Amniotic epithelial cell (primary cell): Measurements from ENCODE around the gene APH1B.

Experiments used
- DNase-seq: peaks from one replicate; pipeline ENCODE4 v3.0.0-alpha.2; 2010; ENCODE audit warnings: low read depth

APH1B gene

GRCh38 chr15:63252292-63252691 lies 25.1 kb upstream of the APH1B start:
- DNase-seq: no peak

DNA sequence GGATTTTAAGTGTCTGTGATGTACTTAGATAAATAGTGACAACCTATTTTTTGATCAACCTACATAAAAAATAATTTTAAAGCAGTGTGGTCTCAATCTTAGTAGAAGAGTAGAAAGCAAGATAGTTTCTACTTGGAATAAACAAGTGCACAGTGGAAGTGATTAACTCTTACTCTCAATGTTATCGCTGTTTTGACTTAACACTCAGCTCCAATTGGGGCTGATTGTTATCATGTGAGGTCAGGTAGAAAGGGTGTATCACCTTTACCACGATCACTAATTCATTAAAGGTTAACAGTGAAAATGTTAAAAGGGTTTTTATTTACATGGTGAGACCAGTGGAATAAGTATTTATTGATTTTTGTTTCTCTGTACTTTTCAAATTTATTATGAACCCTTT lies 22.4 kb upstream of the APH1B start:
- DNase-seq: no peak

- no peak for DNase-seq
Observed at GRCh38 chr15:63255489-63255990, 21.9 kb upstream of the APH1B start.

DNA sequence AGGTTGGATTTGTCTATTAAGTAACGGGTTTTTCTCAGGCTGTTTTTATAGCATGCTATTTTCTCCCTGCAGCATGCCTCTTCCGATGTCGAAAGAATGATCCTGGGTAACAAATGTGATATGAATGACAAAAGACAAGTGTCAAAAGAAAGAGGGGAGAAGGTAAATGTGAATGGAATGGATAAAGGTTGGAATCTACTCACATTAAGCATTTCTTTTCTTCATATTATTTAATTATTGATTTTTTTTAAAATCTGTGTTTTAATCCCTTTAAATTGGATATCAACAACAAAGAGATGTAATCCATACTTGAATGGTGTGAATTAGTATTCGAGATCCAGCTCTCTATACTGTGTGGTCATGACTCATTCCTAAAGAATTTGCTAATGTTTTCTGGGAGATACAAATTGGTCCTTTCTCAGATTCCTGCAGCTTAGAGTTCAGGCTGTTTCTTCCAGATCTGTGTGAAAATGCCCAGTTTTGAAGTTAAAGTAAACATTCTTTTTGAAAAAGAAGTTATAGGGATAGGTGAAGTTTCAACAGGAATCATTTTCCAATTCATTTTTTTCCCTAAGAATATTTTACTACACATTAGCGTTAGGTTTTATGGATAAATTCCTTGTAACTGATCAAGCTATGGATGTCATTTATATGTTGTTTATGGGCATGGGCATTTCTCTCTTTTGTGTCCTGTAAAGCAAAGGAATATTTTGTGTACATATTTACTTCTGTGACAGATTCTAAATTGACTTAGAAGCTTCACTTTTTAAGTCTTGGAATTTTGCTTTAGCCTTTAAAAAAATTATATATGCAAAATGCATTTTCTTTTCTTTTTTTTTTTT lies 20.8 kb upstream of the APH1B start:
- peak; percentile 85 for DNase-seq

- DNase-seq: no peak
Observed at GRCh38 chr15:63258658-63259057, 18.7 kb upstream of the APH1B start.

DNA sequence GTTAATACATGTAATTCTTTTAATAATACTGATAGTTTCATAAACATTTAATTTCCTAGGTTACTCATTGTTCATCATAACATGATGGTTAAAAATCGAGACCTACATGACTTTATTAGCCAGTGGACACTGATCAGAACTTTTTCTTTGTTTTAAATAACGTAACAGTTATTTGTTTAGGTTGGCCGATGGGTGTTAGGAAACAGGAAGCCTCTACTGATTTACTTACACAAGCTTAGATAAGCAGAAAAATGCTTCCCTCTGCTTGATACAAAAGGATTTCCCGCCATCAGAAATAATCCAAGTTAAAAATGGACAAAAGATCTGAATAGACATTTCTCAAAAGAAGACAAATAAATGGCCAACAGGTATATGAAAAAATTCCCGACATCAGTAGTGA lies 16.6 kb upstream of the APH1B start:
- no peak for DNase-seq

DNA sequence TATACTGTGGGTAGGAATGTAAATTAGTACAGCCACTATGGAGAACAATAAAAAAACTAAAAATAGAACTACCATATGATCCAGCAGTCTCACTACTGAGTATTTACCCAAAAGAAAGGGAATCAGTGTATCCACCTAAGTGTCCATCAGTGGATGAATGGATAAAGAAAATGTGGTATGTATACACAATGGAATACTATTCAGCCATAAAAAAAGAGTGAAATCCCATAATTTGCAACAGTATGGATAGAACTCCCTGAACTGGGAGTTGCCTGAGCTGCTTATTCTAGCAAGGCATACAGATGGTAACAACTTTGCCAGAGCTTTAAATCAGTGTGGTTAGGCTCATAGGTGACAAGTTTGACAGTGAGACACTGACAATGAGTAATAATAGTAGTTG lies 16.1 kb upstream of the APH1B start:
- no peak for DNase-seq

GRCh38 chr15:63263519-63263918 lies 13.9 kb upstream of the APH1B start:
- DNase-seq: no peak

GRCh38 chr15:63264688-63265293 lies 12.6 kb upstream of the APH1B start:
- DNase-seq: peak; percentile 64

DNA sequence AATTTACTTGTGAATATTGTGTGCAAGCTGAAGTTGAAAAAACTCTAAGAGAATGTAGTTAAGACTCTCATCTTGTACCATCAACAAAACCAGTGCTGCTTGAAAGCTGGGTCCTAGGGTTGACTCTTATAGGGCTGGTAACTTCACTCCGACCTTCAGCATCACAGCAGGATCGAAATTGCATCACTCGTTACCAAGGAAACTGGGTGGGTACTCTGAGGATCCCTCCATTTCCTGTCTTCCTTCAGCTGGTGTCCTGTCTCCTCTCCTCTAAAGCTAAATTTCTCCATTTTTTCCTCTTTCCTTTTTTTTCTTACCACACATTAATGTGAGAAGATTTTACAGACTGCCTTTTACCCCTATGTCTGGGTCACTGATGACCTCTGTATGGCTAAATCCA lies 3.0 kb upstream of the APH1B start:
- no peak for DNase-seq

DNA sequence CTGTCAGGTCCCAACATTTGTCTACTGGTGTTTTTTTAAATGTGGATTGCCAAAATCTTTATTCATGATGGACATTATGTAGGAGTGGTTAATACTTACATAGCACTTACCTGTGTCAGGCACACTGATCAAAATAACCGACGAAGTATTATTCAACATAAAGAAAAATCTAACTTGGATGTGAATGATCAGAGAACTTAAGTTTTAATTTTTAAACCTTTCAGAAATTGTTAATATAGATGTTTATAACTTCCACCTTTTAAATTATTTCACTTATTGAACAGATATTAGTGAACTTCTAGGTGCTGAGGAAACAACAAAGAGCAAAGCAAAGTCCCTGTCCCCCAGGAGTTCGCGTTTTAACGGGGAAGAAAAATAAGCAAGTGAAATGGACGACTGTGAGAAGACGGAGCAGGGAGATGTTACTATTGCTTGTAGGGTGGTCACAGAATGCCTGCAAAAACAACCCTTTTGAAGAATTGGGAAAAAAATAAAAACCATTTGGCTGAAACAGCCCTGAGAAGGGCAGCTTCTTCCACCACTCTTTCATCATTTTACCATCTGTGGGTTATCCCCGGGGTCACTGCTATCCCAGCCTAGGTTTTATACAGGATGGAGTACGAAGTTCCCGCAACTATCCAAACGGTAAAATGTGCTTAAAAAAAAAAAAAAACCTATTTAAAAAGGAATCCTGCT lies 915 bp upstream of the APH1B start:
- DNase-seq: peak; percentile 38

DNA sequence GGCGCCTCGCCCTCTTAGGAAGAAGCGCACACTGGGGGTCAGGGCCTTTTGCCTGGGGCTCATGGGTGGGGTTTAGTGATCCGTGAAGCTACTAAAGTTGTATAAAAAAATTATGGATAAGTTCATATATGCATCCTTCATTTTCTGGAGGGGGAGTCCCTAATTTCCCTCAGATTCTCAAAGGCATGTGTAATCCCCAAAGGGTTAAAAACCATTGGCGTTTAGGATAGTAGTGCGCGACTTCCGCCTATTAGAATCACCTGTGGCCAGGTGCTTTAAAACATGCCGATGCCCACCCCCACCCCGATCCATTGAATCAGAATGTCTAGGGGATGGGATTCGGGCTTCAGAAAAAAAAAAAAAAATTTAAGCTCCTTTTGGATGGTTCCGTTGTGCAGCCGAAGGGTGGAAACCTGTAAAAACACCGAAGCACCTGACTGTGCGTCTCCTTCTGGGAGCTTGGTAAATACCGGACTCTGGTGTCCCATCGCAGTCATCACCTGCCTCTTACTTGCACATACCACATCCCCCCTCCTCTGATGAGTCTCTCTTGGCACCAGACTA lies 570 bp downstream of the APH1B start:
- no peak for DNase-seq

GRCh38 chr15:63283126-63283525 lies 5.7 kb downstream of the APH1B start:
- no peak for DNase-seq

DNA sequence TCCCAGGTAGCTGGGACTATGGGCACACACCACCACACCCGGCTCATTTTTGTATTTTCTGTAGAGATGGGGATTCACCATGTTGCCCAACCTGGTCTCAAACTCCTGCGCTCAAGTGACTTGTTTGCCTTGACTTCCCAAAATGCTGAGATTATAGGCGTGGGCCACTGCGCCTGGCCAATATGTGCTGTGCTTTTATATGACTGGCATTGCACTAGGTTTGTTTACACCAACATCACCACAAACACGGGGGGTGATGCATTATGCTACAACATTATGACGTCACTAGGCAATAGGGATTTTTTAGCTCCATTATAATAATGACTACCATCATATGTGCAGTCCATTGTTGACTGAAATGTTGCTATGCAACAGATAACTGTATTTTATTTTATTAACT lies 6.9 kb downstream of the APH1B start:
- DNase-seq: no peak

GRCh38 chr15:63287109-63287508 lies 9.7 kb downstream of the APH1B start:
- DNase-seq: peak; percentile 12

DNA sequence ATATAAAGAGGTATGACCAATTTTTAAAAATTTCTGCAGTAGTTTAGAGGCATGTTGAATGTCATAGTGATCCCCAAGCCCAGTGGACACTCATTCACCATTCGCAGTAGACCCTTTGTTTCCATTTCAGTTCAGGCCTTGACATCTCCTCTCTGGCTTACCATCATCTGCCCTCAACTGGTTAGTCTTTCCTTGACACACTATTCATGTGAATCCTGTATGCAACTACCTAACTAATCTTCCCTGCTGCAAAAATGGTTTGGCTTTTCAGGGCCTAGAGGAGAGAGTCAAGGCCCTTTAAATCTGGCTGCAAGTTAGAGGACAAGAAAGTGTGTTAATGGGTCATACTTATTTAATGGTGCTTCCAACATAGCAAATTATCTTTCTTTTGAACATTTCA lies 10.9 kb downstream of the APH1B start:
- peak; percentile 9 for DNase-seq

GRCh38 chr15:63288778-63289378 lies 11.5 kb downstream of the APH1B start:
- DNase-seq: peak; percentile 55

DNA sequence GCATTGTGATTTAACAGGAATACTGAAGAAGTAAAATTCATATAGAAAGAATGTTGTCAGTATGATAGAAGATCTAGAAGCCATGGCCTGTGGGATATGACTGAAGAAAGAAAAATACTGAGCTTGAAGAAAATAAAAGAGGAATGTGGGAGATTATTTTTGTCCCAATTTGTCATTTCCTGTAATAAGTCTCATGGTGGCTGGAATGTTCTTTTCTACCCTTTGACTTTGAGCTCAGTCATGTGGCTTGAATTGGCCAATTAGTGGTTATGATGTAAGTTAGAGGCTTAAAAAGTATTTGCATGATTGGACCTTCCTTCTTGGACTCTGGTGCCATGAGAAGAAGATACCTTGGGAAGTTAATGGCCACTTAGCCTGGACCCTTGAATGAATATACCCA lies 14.1 kb downstream of the APH1B start:
- DNase-seq: peak; percentile 70

DNA sequence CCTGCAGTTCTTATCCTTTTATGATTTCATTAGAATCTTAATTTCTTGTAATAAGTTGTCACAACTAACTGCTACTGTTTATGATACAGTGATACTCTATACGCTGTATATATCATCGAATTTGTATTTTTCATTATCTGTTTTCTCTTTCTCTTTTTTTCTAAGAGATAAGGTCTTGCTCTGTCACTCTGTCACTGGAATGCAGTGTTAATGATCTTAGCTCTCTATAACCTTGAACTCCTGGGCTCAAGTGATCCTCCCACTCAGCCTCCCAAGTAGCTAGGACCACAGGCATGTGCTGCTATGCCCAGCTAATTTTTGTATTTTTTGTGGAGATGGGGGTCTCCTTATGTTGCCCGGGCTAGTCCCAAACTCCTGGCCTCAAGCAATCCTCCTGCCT lies 14.8 kb downstream of the APH1B start:
- no peak for DNase-seq

- peak; percentile 86 for DNase-seq
Observed at GRCh38 chr15:63292771-63293170, 15.4 kb downstream of the APH1B start.

DNA sequence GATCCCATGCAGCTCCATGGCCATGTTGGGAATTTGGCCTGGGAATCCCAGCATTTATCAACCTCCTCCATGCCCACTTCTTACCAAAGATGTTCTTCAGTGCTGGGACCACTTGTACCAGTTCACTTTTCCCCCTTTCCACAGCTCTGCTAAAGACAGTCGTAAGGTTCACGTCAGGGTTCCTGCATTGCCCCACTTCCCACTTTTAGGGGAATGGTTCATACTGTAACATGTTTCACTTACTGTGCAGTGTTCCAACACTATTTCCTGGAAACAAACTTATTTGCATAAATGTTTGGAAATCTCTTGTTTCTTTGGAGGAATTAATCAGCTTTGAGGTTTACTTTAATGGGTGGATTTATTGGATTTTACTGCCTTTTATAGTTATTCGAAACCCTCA lies 17.0 kb downstream of the APH1B start:
- no peak for DNase-seq

DNA sequence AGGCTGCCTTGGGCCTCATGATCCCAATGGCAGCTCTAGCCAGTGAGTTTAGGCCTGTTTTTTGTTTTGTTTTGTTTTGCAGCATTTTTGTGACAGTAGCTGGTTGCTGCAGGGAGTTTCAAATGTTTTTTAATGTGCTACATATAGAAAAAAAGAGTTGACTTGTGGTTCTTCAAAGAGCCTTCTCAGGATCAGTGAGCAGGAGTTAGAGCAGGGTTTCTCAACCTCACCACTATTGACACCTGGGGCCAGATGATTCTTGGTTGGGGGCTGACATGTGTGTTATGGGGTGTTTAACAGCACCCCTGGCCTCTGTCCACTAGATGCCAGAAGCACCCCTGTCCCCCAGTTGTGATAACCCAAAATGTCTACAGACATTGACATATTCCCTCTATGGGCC lies 17.9 kb downstream of the APH1B start:
- no peak for DNase-seq
